Astrocyte (in vitro differentiated cells and primary cell): ENCODE data around the gene SMLR1. TPM values are rescaled to one million over a fixed set of nuclear protein-coding genes. Genes with fewer than 3 reads are reported as not detected.
A peak's percentile ranks its signal among the peaks of the same experiment; 100 is the strongest.

Experiments
- DNase-seq: peaks from one replicate; pipeline ENCODE4 v3.0.0-alpha.2; 2010; ENCODE audit warnings: low read depth
- FAIRE-seq: peaks from 2 replicates; lab custom pipeline; 2011; peaks lifted over from hg19 to GRCh38; lab: Jason Lieb, UNC
- H2AFZ ChIP-seq: 2 replicates; pipeline ENCODE4 v1.6.0; 2012; ENCODE audit warnings: low read depth, low read length, inconsistent platforms
- H3K27ac ChIP-seq: 2 replicates; pipeline ENCODE4 v1.5.1; 2011; ENCODE audit warnings: low read depth, low read length, inconsistent platforms
- H3K27me3 ChIP-seq: 2 replicates; pipeline ENCODE4 v1.6.0; 2011; ENCODE audit warnings: low read length, inconsistent platforms; ENCODE audit not compliant: insufficient read depth
- H3K36me3 ChIP-seq: 2 replicates; pipeline ENCODE4 v1.5.1; 2011; ENCODE audit warnings: low read length, inconsistent platforms; ENCODE audit not compliant: insufficient read depth
- H3K4me1 ChIP-seq: 2 replicates; pipeline ENCODE4 v1.5.1; 2011; ENCODE audit warnings: low read length, inconsistent platforms; ENCODE audit not compliant: insufficient read depth
- H3K4me2 ChIP-seq: 2 replicates; pipeline ENCODE4 v1.6.0; 2012; ENCODE audit warnings: low read length, inconsistent platforms
- H3K4me3 ChIP-seq: 2 replicates; pipeline ENCODE4 v1.5.1; 2011; ENCODE audit warnings: low read depth, mild to moderate bottlenecking, low read length, inconsistent platforms; ENCODE audit not compliant: insufficient read depth
- H3K79me2 ChIP-seq: 2 replicates; pipeline ENCODE4 v1.6.0; 2012; ENCODE audit warnings: mild to moderate bottlenecking, low read length, inconsistent platforms; ENCODE audit not compliant: insufficient read depth
- H3K9ac ChIP-seq: 2 replicates; pipeline ENCODE4 v1.6.0; 2012; ENCODE audit warnings: mild to moderate bottlenecking, low read length, inconsistent platforms
- H3K9me3 ChIP-seq: 2 replicates; pipeline ENCODE4 v1.5.1; 2012; ENCODE audit warnings: low read depth, mild to moderate bottlenecking, low read length, inconsistent platforms; ENCODE audit not compliant: insufficient read depth
- H4K20me1 ChIP-seq: 2 replicates; pipeline ENCODE4 v1.6.0; 2012; ENCODE audit warnings: low read length, inconsistent platforms; ENCODE audit not compliant: insufficient read depth
- H3K27ac Mint-ChIP-seq: one replicate; pipeline ENCODE4 v1.8.0; 2021; ENCODE audit warnings: mild to moderate bottlenecking, mixed read lengths; ENCODE audit not compliant: unreplicated experiment
- H3K27me3 Mint-ChIP-seq: one replicate; pipeline ENCODE4 v1.8.0; 2021; ENCODE audit warnings: low read depth, mixed read lengths; ENCODE audit not compliant: unreplicated experiment
- H3K36me3 Mint-ChIP-seq: one replicate; pipeline ENCODE4 v1.8.0; 2021; ENCODE audit warnings: low read depth, mixed read lengths; ENCODE audit not compliant: unreplicated experiment
- H3K4me1 Mint-ChIP-seq: one replicate; pipeline ENCODE4 v1.8.0; 2021; ENCODE audit warnings: low read depth, mixed read lengths; ENCODE audit not compliant: unreplicated experiment
- H3K4me3 Mint-ChIP-seq: one replicate; pipeline ENCODE4 v1.8.0; 2021; ENCODE audit warnings: mild to moderate bottlenecking, moderate library complexity, mixed read lengths; ENCODE audit not compliant: unreplicated experiment
- H3K9me3 Mint-ChIP-seq: one replicate; pipeline ENCODE4 v1.8.0; 2021; ENCODE audit warnings: mild to moderate bottlenecking, mixed read lengths; ENCODE audit not compliant: unreplicated experiment
- CTCF ChIP-seq: IDR thresholded peaks from 2 replicates; pipeline ENCODE4 v1.5.1; 2011; ENCODE audit warnings: low read depth, mild to moderate bottlenecking, inconsistent platforms, low read length, moderate library complexity; ENCODE audit not compliant: insufficient read depth
- EZH2 ChIP-seq: IDR thresholded peaks from 2 replicates; pipeline ENCODE4 v1.6.1; 2012; ENCODE audit warnings: mild to moderate bottlenecking, low read length, inconsistent platforms; ENCODE audit not compliant: insufficient read depth
- total RNA-seq: library from RNA; stranded (reverse); gene quantifications from 2 replicates; pipeline ENCODE4 v1.2.1, GENCODE V29; 2021

The SMLR1 gene
- total RNA-seq, 1 donor from 2014 or later: not detected

- Histone ChIP-seq H3K4me3 (no peak overlapping the region), H3K36me3 (no peaks in the 10 kb centered on the region), H3K4me1 (peaks cover 6% of the 10 kb centered on the region), H3K27me3 (no peaks in the 10 kb centered on the region), H3K9me3 (peaks cover 5% of the 10 kb centered on the region), H3K4me2 (no peak overlapping the region), H3K9ac (no peak overlapping the region), H2AFZ (no peak overlapping the region), H3K79me2 (no peaks in the 10 kb centered on the region), H4K20me1 (no peaks in the 10 kb centered on the region), H3K27ac (no peak overlapping the region)
- FAIRE-seq (no peak), DNase-seq (peak; percentile 46)
- H3K4me1 Mint-ChIP-seq: peaks cover 23% of the 10 kb centered on the region
- TF ChIP-seq CTCF (no peak), EZH2 (no peak)
- no peak overlapping the region for H3K27ac Mint-ChIP-seq
- no peaks in the 10 kb centered on the region for H3K27me3 Mint-ChIP-seq
- peaks cover 6% of the 10 kb centered on the region for H3K36me3 Mint-ChIP-seq
- peaks cover 17% of the 10 kb centered on the region for H3K9me3 Mint-ChIP-seq
- H3K4me3 Mint-ChIP-seq: no peak overlapping the region
These were observed 43.6 kb upstream of the SMLR1 start for GRCh38 chr6:130783416-130784107.

GRCh38 chr6:130787726-130788500 lies 39.3 kb upstream of the SMLR1 start:
- Histone ChIP-seq H3K79me2 (no peaks in the 10 kb centered on the region), H3K4me2 (no peak overlapping the region), H3K4me1 (no peaks in the 10 kb centered on the region), H3K27ac (no peak overlapping the region), H4K20me1 (no peaks in the 10 kb centered on the region), H3K27me3 (no peaks in the 10 kb centered on the region), H3K9ac (no peak overlapping the region), H3K9me3 (no peaks in the 10 kb centered on the region), H3K4me3 (no peak overlapping the region), H3K36me3 (no peaks in the 10 kb centered on the region), H2AFZ (no peak overlapping the region)
- no peak for TF ChIP-seq EZH2
- TF ChIP-seq CTCF: no peak
- H3K27ac Mint-ChIP-seq: no peak overlapping the region
- no peaks in the 10 kb centered on the region for H3K27me3 Mint-ChIP-seq
- DNase-seq (no peak), FAIRE-seq (no peak)
- no peaks in the 10 kb centered on the region for H3K9me3 Mint-ChIP-seq
- no peak overlapping the region for H3K4me3 Mint-ChIP-seq
- no peaks in the 10 kb centered on the region for H3K36me3 Mint-ChIP-seq
- no peaks in the 10 kb centered on the region for H3K4me1 Mint-ChIP-seq

- no peak for TF ChIP-seq CTCF
- TF ChIP-seq EZH2: no peak
- Histone ChIP-seq H4K20me1 (no peaks in the 10 kb centered on the region), H2AFZ (no peak overlapping the region), H3K9ac (no peak overlapping the region), H3K4me2 (no peak overlapping the region), H3K27me3 (no peaks in the 10 kb centered on the region), H3K4me1 (no peaks in the 10 kb centered on the region), H3K79me2 (no peaks in the 10 kb centered on the region), H3K9me3 (no peaks in the 10 kb centered on the region), H3K4me3 (no peak overlapping the region), H3K27ac (no peak overlapping the region), H3K36me3 (no peaks in the 10 kb centered on the region)
- H3K27ac Mint-ChIP-seq: no peak overlapping the region
- no peak overlapping the region for H3K4me3 Mint-ChIP-seq
- H3K27me3 Mint-ChIP-seq: no peaks in the 10 kb centered on the region
- H3K4me1 Mint-ChIP-seq: no peaks in the 10 kb centered on the region
- H3K36me3 Mint-ChIP-seq: no peaks in the 10 kb centered on the region
- H3K9me3 Mint-ChIP-seq: no peaks in the 10 kb centered on the region
- DNase-seq: no peak
- no peak for FAIRE-seq
These were observed 38.3 kb upstream of the SMLR1 start for GRCh38 chr6:130788954-130789353.
